ENCODE data around the gene ACTR3C. TPM values are rescaled to one million over a fixed set of nuclear protein-coding genes. Genes with fewer than 3 reads are reported as not detected.
A peak's percentile ranks its signal among the peaks of the same experiment; 100 is the strongest.

Gene ACTR3C
- total RNA-seq, 1 experiment from 2014 or later = 4.5 TPM

- BruUV-seq (replicated peaks) = no TSS peak
- DNase-seq (ENCODE audit: low spot score) = peak; percentile 17
- intact Hi-C loops (cut with micrococcal nuclease; ENCODE audit: unreplicated experiment) = no loop called here
- Histone ChIP-seq H3K4me1 (ENCODE audit: insufficient read depth, low read length, poor library complexity, severe bottlenecking) (peaks cover 5% of the 10 kb centered on the region), H3K36me3 (ENCODE audit: insufficient read depth, low read length, poor library complexity, severe bottlenecking) (peaks cover 12% of the 10 kb centered on the region), H3K27me3 (replicated peaks; ENCODE audit: insufficient read depth, low read depth, low read length, poor library complexity) (no peaks in the 10 kb centered on the region), H3K27ac (ENCODE audit: low read depth, low read length, poor library complexity, severe bottlenecking) (peak overlapping the region; percentile 29), H3K4me3 (ENCODE audit: low read depth, low read length, poor library complexity, severe bottlenecking) (no peak overlapping the region), H3K9me3 (ENCODE audit: low read depth, low read length, poor library complexity, severe bottlenecking) (no peaks in the 10 kb centered on the region)
- TF ChIP-seq EZH2 (IDR thresholded peaks at IDR 0.05; ENCODE audit: borderline replicate concordance, low read depth, low read length, poor library complexity, severe bottlenecking) (no peak), CTCF (conservative IDR thresholded peaks at IDR 0.05; ENCODE audit: low read depth, low read length) (no peak)
- CTCF ChIA-PET = no interaction called here
- POLR2A ChIA-PET (ENCODE audit: low non-redundant PET) = no interaction called here
Observed at GRCh38 chr7:150335108-150335773, 11.9 kb upstream of the ACTR3C start.

DNA sequence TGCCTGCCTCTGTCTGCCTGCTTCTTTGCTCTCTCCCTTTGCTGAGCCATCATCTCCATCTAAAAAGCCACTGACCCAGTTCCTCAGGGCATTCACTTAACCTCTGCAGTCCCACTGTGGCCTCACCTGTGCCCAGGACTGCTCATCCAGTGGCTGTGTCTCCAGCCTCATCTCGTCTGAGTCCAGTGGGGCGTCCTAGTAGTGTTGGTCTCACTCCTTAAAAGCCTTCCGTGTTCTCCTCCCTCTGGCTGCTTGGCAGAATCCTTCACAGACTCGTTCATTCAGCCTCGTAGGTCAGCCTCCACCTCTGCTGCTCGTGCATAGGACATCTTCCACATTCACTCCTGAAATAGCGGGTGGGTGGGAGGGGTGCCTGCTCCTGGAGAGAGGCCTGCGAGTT lies 10.8 kb upstream of the ACTR3C start:
- ChIA-PET POLR2A (ENCODE audit: low non-redundant PET) (no interaction called here), CTCF (no interaction called here)
- H3K27me3 ChIP-seq (replicated peaks; ENCODE audit: insufficient read depth, low read depth, low read length, poor library complexity) = no peaks in the 10 kb centered on the region
- peaks cover 15% of the 10 kb centered on the region for H3K36me3 ChIP-seq (ENCODE audit: insufficient read depth, low read length, poor library complexity, severe bottlenecking)
- peaks cover 5% of the 10 kb centered on the region for H3K4me1 ChIP-seq (ENCODE audit: insufficient read depth, low read length, poor library complexity, severe bottlenecking)
- BruUV-seq (replicated peaks) = no TSS peak
- no peak overlapping the region for H3K4me3 ChIP-seq (ENCODE audit: low read depth, low read length, poor library complexity, severe bottlenecking)
- no peak overlapping the region for H3K27ac ChIP-seq (ENCODE audit: low read depth, low read length, poor library complexity, severe bottlenecking)
- intact Hi-C loops (cut with micrococcal nuclease; ENCODE audit: unreplicated experiment) = no loop called here
- no peak for DNase-seq (ENCODE audit: low spot score)
- no peaks in the 10 kb centered on the region for H3K9me3 ChIP-seq (ENCODE audit: low read depth, low read length, poor library complexity, severe bottlenecking)
- TF ChIP-seq CTCF (conservative IDR thresholded peaks at IDR 0.05; ENCODE audit: low read depth, low read length) = no peak
- TF ChIP-seq EZH2 (IDR thresholded peaks at IDR 0.05; ENCODE audit: borderline replicate concordance, low read depth, low read length, poor library complexity, severe bottlenecking) = no peak

DNA sequence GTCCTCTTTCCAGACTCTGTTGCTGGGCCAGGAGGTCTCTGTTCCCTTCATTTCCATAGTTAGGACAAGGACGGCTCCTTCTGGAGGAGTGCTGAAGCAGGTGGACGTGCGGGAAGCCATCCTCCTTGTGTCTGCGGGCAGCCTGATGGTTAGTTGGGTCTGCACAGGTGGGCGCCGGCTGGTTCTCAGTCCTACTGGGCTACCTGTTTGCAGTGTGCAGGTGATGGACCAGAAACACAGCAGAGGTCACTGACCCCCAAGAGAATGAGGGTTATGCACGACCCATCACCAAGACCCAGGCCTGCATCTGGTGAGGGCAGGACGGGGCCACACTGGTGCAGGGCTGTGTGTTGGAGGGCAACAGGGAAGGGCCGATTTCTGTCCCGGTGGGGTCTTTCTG lies 10.3 kb upstream of the ACTR3C start:
- Histone ChIP-seq H3K27ac (ENCODE audit: low read depth, low read length, poor library complexity, severe bottlenecking) (no peak overlapping the region), H3K9me3 (ENCODE audit: low read depth, low read length, poor library complexity, severe bottlenecking) (no peaks in the 10 kb centered on the region), H3K36me3 (ENCODE audit: insufficient read depth, low read length, poor library complexity, severe bottlenecking) (peaks cover 19% of the 10 kb centered on the region), H3K27me3 (replicated peaks; ENCODE audit: insufficient read depth, low read depth, low read length, poor library complexity) (no peaks in the 10 kb centered on the region), H3K4me3 (ENCODE audit: low read depth, low read length, poor library complexity, severe bottlenecking) (no peak overlapping the region), H3K4me1 (ENCODE audit: insufficient read depth, low read length, poor library complexity, severe bottlenecking) (peaks cover 5% of the 10 kb centered on the region)
- BruUV-seq (replicated peaks) = no TSS peak
- TF ChIP-seq EZH2 (IDR thresholded peaks at IDR 0.05; ENCODE audit: borderline replicate concordance, low read depth, low read length, poor library complexity, severe bottlenecking) (no peak), CTCF (conservative IDR thresholded peaks at IDR 0.05; ENCODE audit: low read depth, low read length) (no peak)
- no peak for DNase-seq (ENCODE audit: low spot score)
- intact Hi-C loops (cut with micrococcal nuclease; ENCODE audit: unreplicated experiment) = no loop called here
- CTCF ChIA-PET = no interaction called here
- POLR2A ChIA-PET (ENCODE audit: low non-redundant PET) = no interaction called here
